SJCRH30 (cell line): ENCODE data around the gene RTN4RL1. TPM values are rescaled to one million over a fixed set of nuclear protein-coding genes. Genes with fewer than 3 reads are reported as not detected.
A peak's percentile ranks its signal among the peaks of the same experiment; 100 is the strongest.

ENCODE experiments used
- DNase-seq, 2 experiments: peaks; one replicate each; pipeline ENCODE4 v3.0.0-alpha.2; 2015 to 2020
- H3K27ac ChIP-seq: fragments of 250-450 bp; sonication (Bioruptor Pico); 2 replicates; pipeline ENCODE4 v1.5.1; 2020; ENCODE audit warnings: mild to moderate bottlenecking, moderate library complexity
- H3K27me3 ChIP-seq: fragments of 250-450 bp; sonication (Bioruptor Pico); 2 replicates; pipeline ENCODE4 v1.5.1; 2020; ENCODE audit warnings: mild to moderate bottlenecking, moderate library complexity
- H3K36me3 ChIP-seq: fragments of 250-450 bp; sonication (Bioruptor Pico); 2 replicates; pipeline ENCODE4 v1.5.1; 2020; ENCODE audit warnings: mild to moderate bottlenecking, moderate library complexity
- H3K4me1 ChIP-seq: fragments of 250-450 bp; sonication (Bioruptor Pico); 2 replicates; pipeline ENCODE4 v1.5.1; 2020; ENCODE audit warnings: mild to moderate bottlenecking, moderate library complexity
- H3K4me3 ChIP-seq: fragments of 250-450 bp; sonication (Bioruptor Pico); 2 replicates; pipeline ENCODE4 v1.5.1; 2020; ENCODE audit warnings: mild to moderate bottlenecking, moderate library complexity
- H3K9me3 ChIP-seq: fragments of 250-450 bp; sonication (Bioruptor Pico); replicated peaks from 2 replicates; pipeline ENCODE4 v1.5.1; 2020; ENCODE audit warnings: mild to moderate bottlenecking, moderate library complexity
- total RNA-seq: library from RNA; depleted of rRNA; stranded (reverse); fragments of >200 nt; shearing (Covaris generic); gene quantifications from 2 replicates; pipeline ENCODE4 v1.2.3, GENCODE V29; 2014

Gene RTN4RL1
- total RNA-seq, 1 experiment from 2014 or later, result 0.83 TPM

DNA sequence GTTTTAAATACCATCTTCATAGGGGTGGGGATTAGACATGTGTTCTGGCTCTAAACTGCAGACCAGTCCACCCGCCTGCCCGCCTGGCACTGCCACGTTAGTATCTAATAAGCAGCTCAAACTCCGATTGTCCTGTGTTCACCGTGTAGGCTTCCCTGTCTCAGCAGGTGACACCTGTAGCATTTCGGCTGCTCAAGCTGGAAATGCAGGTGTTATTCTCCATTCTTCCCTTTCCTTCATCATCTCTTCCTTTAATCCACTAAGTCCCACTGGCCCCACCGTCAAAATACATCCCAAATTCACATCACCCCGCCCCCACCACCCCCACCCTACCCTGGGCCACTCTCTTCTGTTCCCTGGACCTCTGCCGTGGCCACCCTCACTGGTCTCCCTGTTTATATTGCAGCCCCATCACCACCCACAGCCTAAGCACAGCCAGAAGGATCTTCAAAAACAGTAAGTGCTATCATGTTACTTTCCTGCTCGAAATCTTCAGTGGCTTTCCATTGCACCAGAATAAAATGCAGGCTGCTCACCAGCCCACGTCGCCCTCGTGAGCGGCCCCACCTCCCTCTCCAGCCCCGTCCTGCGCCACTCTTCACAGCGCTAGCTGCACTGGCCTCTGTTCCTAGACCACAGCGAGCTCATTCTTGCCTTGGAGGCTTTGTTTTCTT, 65.1 kb downstream of the RTN4RL1 start:
- Histone ChIP-seq H3K27ac (no peak overlapping the region), H3K9me3 (no peaks in the 10 kb centered on the region), H3K4me3 (no peak overlapping the region), H3K36me3 (no peaks in the 10 kb centered on the region), H3K27me3 (no peaks in the 10 kb centered on the region), H3K4me1 (peaks cover 11% of the 10 kb centered on the region)
- DNase-seq, result peak in 1 of 2 experiments; percentile 34

GRCh38 chr17:1958134-1958881, 66.8 kb downstream of the RTN4RL1 start:
- Histone ChIP-seq H3K27ac (no peak overlapping the region), H3K4me1 (peaks cover 11% of the 10 kb centered on the region), H3K36me3 (no peaks in the 10 kb centered on the region), H3K27me3 (no peaks in the 10 kb centered on the region), H3K9me3 (no peaks in the 10 kb centered on the region), H3K4me3 (no peak overlapping the region)
- peak; percentile 42 to 58 for DNase-seq

DNA sequence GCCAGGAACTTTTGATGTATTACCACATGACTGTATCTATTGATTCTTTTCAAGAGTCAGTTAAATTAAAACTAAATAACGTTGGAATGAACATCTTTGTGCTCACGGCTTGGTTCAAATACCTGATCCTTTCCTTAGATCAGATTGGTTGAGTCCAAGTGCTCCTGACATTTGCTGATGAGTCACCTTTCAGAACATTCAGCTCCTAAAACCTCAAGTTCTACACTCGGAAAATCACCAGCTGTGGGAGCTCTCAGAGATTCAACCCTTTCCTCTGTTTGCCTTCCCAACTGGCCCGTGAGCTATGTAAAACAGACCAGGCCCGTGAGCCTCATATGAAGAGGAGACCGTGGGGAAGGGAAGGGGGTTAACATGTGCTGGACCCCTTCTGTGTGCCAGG, 68.1 kb downstream of the RTN4RL1 start:
- H3K27me3 ChIP-seq, result no peaks in the 10 kb centered on the region
- H3K4me3 ChIP-seq, result no peak overlapping the region
- no peaks in the 10 kb centered on the region for H3K9me3 ChIP-seq
- no peak overlapping the region for H3K27ac ChIP-seq
- no peaks in the 10 kb centered on the region for H3K36me3 ChIP-seq
- peaks cover 11% of the 10 kb centered on the region for H3K4me1 ChIP-seq
- no peak for DNase-seq

GRCh38 chr17:1956134-1956533, 69.0 kb downstream of the RTN4RL1 start:
- no peaks in the 10 kb centered on the region for H3K9me3 ChIP-seq
- no peak overlapping the region for H3K27ac ChIP-seq
- H3K36me3 ChIP-seq, result no peaks in the 10 kb centered on the region
- no peak for DNase-seq
- peaks cover 11% of the 10 kb centered on the region for H3K4me1 ChIP-seq
- H3K27me3 ChIP-seq, result no peaks in the 10 kb centered on the region
- H3K4me3 ChIP-seq, result no peak overlapping the region

DNA sequence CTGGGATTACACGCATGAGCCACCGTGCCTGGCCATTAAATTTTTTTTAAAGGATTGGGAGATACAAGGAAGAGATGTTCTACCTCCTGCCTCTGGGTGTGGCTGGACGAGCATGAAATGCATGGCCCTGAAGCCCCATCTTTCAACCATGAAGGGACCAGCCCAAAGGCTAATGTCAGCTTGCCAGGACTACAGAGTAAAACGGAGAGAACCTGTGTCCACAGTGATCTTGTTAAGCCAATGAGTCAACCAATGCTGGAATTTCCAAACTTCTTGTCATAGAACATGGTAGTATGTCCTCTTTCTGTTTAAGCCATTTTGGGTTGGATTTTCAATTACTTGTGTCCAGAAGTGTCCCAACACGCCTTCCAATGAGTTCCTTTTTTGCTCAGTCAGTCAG, 71.3 kb downstream of the RTN4RL1 start:
- Histone ChIP-seq H3K27me3 (no peaks in the 10 kb centered on the region), H3K4me3 (no peak overlapping the region), H3K27ac (no peak overlapping the region), H3K36me3 (no peaks in the 10 kb centered on the region), H3K9me3 (no peaks in the 10 kb centered on the region), H3K4me1 (peaks cover 8% of the 10 kb centered on the region)
- no peak for DNase-seq

DNA sequence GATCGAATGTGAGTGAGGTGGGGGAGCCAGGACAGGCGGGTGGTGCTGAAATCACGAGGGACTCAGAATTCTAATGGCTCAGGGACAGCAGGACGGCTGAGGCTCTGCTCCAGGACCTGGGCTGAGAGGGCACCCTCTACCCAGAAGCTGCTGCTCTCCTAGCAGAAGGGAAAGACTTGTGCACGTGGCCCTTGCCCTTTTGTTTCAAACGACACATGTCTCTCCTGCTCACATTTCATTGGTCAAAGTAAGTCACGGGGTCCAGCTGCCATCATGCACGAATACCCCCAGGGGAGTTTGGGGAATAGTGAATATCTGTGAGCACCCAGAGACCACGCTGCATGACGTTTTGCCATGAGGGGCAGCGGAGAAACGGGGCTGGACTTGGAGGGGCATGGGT, 73.2 kb downstream of the RTN4RL1 start:
- no peak for DNase-seq

GRCh38 chr17:1949754-1950153, 75.4 kb downstream of the RTN4RL1 start:
- no peaks in the 10 kb centered on the region for H3K27me3 ChIP-seq
- H3K4me3 ChIP-seq, result no peak overlapping the region
- no peak for DNase-seq
- peaks cover 10% of the 10 kb centered on the region; the same call in 1 of the 2 replicates for H3K4me1 ChIP-seq
- H3K9me3 ChIP-seq, result no peaks in the 10 kb centered on the region
- no peaks in the 10 kb centered on the region for H3K36me3 ChIP-seq
- no peak overlapping the region for H3K27ac ChIP-seq

More for the DNA sequence above, 73.2 kb downstream of the RTN4RL1 start:
- Histone ChIP-seq H3K27ac (no peak overlapping the region), H3K27me3 (no peaks in the 10 kb centered on the region), H3K36me3 (no peaks in the 10 kb centered on the region), H3K4me1 (peaks cover 10% of the 10 kb centered on the region; the same call in 1 of the 2 replicates), H3K9me3 (no peaks in the 10 kb centered on the region), H3K4me3 (no peak overlapping the region)

- Histone ChIP-seq H3K4me3 (no peak overlapping the region), H3K4me1 (peaks cover 10% of the 10 kb centered on the region; the same call in 1 of the 2 replicates), H3K27ac (no peak overlapping the region), H3K9me3 (no peaks in the 10 kb centered on the region), H3K27me3 (no peaks in the 10 kb centered on the region), H3K36me3 (no peaks in the 10 kb centered on the region)
- no peak for DNase-seq
Measured at GRCh38 chr17:1948517-1948825, 76.7 kb downstream of the RTN4RL1 start.

- no peaks in the 10 kb centered on the region for H3K9me3 ChIP-seq
- no peaks in the 10 kb centered on the region for H3K36me3 ChIP-seq
- H3K27me3 ChIP-seq, result no peaks in the 10 kb centered on the region
- peak overlapping the region; percentile 34 for H3K27ac ChIP-seq
- peaks cover 10% of the 10 kb centered on the region; the same call in 1 of the 2 replicates for H3K4me1 ChIP-seq
- DNase-seq, result no peak
- H3K4me3 ChIP-seq, result peak overlapping the region; percentile 37
Measured at GRCh38 chr17:1947743-1948516, 77.2 kb downstream of the RTN4RL1 start.

- DNase-seq, result peak; percentile 68 to 72
- H3K4me1 ChIP-seq, result peaks cover 10% of the 10 kb centered on the region; the same call in 1 of the 2 replicates
- peak overlapping the region; percentile 37 for H3K4me3 ChIP-seq
- H3K27me3 ChIP-seq, result no peaks in the 10 kb centered on the region
- H3K27ac ChIP-seq, result peak overlapping the region; percentile 34
- no peaks in the 10 kb centered on the region for H3K36me3 ChIP-seq
- no peaks in the 10 kb centered on the region for H3K9me3 ChIP-seq
Measured at GRCh38 chr17:1947229-1947742, 77.8 kb downstream of the RTN4RL1 start.

DNA sequence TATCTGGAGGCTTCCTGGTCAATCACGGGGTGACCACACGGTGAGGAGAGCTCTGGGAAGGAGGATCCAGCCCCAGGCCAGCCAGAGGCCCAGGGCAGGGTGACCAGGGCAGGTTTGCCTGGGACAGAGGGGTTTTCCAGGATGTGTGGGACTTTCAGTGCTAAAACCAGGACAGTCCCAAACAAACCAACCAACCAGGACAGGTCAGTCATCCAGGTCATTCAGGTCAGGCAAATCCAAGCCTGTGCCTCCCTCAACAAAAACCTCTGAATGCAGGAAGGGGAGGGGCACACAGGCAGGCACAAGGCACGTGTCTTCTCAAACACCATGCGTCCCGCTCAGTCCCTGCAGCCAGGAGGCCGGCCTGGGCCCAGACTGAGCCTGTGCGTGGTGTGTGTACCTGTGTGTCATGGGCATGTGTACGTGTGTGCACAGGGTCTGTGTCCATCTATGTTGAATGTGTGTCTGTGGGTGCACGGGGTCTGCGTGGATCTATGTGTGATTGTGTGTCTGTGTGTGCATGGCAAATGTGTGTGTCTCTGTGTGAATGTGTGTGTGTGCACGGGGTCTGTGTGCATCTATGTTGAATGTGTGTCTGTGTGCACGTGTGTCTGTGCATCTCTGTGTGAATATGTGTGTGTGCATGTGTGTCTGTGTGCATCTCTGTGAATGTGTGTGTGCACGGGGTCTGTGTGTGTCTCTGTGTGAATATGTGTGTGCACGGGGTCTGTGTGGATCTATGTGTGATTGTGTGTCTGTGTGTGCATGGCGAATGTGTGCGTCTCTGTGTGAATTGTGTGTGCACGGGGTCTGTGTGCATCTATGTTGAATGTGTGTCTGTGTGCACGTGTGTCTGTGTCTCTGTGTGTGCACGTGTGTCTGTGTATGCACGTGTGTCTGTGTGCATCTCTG, 78.9 kb downstream of the RTN4RL1 start:
- H3K27ac ChIP-seq, result no peak overlapping the region
- no peak overlapping the region for H3K4me3 ChIP-seq
- H3K27me3 ChIP-seq, result no peaks in the 10 kb centered on the region
- no peak for DNase-seq
- peaks cover 15% of the 10 kb centered on the region for H3K4me1 ChIP-seq
- H3K36me3 ChIP-seq, result no peaks in the 10 kb centered on the region
- no peaks in the 10 kb centered on the region for H3K9me3 ChIP-seq

GRCh38 chr17:1945621-1946020, 79.5 kb downstream of the RTN4RL1 start:
- DNase-seq, result no peak
- Histone ChIP-seq H3K27ac (no peak overlapping the region), H3K36me3 (no peaks in the 10 kb centered on the region), H3K27me3 (no peaks in the 10 kb centered on the region; the same call in 1 of the 2 replicates), H3K4me1 (peaks cover 22% of the 10 kb centered on the region), H3K4me3 (no peak overlapping the region), H3K9me3 (no peaks in the 10 kb centered on the region)

- no peak overlapping the region for H3K4me3 ChIP-seq
- H3K27me3 ChIP-seq, result no peaks in the 10 kb centered on the region; the same call in 1 of the 2 replicates
- no peak overlapping the region for H3K27ac ChIP-seq
- DNase-seq, result no peak
- no peaks in the 10 kb centered on the region for H3K36me3 ChIP-seq
- H3K4me1 ChIP-seq, result peaks cover 28% of the 10 kb centered on the region
- H3K9me3 ChIP-seq, result no peaks in the 10 kb centered on the region
Measured at GRCh38 chr17:1943436-1943831, 81.7 kb downstream of the RTN4RL1 start.
